ENCODE measurements around the gene OR5V1.
"Not testable (repeated sequence)": the region's sequence is repeated elsewhere in the genome, so short reads cannot be mapped to it uniquely, and the experiment has no call there.

OR5V1 gene

DNA sequence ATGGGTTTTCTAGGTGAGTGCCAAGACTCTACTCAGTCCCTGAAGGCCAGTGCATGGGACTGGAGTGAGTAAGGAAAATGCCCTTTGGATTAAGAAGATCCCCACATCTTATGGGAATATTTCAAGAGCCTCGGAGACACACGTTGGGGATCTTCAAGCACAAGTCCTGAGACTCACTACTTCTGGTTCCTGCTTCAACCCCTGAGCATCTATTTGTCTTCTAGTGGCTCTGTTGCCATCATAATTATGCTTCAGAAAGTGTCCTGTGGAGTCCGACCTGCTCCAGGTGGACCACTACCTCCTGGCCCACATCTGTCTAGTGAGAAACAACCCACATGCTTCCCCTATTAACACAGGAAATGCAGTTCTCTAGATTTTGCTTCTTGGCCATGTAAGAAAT is at the start of gene OR5V1:
Gene OR5V1, minus strand, starts transcription at position 101 of the 400 bp plus-strand sequence. CDS start 12,670 bp downstream, outside the sequence.
- DNase-seq (ENCODE audit: low read depth, low spot score), result no peak

DNA sequence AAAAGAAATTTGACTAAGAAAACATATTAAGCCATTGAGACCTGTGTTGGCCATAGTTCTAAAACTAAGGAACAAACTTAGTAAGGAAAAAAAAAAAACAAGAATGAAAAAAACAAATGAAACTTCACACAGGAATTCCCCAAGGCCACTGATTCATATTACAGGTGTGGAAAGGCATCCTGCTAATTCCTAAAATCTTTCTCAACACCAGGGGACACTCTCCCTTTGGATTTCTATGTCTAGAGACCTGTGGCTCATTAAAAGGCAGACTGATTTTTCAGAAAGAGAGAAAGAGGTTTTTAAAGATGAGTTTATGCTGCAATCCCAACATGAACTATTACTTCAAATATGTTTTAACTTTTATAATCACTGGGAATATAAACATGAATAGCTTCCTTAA is 45.9 kb upstream of the OR5V1 start, which contains the start of gene OR12D1:
Gene OR12D1, plus strand, starts transcription at position 341 of the 400 bp plus-strand sequence.
- no peak for DNase-seq (ENCODE audit: low read depth, low spot score)

DNA sequence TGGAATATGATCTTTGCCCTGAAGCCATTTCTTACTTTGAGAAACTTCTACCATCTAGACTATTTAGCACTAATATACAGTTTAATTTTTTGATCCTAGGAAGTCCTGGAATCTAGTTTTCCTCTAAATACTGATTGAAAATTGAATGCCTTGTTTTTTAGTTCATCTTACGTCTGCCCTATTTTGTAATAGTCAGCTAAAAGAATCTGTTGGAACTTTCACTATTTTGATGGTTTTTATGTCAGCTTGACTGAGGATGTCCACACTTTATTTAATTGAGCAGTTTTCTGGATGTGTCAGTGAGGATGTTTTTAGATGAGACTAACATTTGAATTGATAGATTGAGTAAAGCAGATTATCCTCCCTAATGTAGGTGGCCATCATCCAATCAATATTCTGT is 35.1 kb upstream of the OR5V1 start:
- no peak for DNase-seq (ENCODE audit: low read depth, low spot score)

DNA sequence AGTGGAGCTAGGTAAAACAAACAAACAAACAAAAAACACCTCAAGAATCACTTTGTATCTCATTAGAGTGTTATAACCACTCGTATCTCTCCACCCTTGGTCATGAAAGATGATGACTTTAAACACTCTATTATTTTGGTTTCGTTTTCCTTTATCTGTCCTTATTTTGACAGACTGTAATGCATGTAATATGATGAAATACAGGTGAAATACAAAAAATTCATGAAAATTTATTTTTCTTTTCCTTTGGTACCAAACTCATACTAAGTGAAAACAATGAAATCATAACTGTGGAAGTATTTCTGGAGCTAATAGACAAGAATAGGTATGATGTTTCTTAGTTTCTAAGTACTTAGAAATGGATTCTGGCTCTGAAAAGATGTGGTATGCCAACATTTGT is 30.9 kb upstream of the OR5V1 start:
- no peak for DNase-seq (ENCODE audit: low read depth, low spot score)

- no peak for DNase-seq (ENCODE audit: low read depth, low spot score)
Measured at GRCh38 chr6:29395331-29395730, 26.7 kb upstream of the OR5V1 start, which contains the start of gene OR12D2. OR12D2 (plus strand) TSS chr6:29395631; CDS start chr6:29396700, 1,069 bp downstream.

DNA sequence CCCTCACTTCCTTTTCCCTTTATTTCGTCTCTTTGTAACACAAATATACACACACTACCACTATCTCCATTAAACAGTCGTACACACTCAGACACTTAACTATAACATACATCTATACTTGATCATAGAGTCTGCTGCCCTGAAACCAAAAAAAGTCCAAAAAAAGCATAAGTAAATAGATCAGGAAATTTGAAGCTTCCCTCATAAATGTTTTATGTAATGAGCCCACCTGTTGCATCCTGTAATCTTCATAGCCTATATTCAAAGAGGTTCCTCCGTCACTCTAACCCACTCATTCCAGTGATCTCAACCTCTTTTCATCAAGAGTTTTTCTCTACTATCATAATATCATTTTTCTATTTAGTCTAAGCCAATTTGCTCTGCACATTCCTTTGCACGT is 19.9 kb upstream of the OR5V1 start:
- no peak for DNase-seq (ENCODE audit: low read depth, low spot score)

GRCh38 chr6:29376003-29376402 is 7.3 kb upstream of the OR5V1 start:
- DNase-seq (ENCODE audit: low read depth, low spot score), result no peak

DNA sequence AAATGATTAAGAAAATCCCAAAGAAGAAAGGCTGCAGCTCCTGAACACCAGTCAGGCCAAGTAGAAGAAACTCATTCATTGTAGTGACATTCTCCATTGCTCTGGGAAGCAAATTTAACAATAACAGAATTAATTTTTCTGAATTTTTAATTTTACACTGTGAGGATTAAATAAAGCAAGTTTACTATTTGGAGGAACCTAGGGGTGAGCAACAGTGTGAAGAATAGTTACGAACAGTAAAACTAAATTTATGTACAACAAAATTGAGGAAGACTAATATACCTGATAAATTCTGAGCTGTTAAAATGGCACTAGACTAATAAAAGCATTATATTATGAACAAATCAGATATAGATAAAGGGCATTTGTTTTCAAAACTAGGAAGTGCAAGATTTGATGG is 6.5 kb upstream of the OR5V1 start, which contains the start of gene OR12D3:
Gene OR12D3, minus strand, starts transcription at position 101 of the 400 bp plus-strand sequence. Its CDS starts 4 bp downstream, at position 97.
- DNase-seq (ENCODE audit: low read depth, low spot score), result no peak

DNA sequence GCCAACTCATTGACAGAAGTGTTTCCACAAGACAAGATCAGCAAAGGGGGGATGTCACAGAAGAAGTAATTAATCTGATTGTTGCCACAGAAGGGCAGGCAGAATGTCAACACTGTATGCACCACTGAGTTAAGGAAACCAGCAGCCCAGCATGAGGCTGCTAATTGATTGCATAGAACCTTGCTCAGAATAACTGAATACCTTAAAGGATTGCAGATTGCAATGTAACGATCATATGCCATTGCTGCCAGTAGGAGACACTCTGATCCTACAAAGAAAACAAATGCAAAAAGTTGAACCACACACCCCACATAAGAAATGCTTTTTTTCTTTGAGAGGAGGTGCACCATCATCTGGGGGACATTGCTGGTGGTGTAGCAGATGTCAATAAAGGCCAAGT is 13.1 kb downstream of the OR5V1 start:
- no peak for DNase-seq (ENCODE audit: low read depth, low spot score)

DNA sequence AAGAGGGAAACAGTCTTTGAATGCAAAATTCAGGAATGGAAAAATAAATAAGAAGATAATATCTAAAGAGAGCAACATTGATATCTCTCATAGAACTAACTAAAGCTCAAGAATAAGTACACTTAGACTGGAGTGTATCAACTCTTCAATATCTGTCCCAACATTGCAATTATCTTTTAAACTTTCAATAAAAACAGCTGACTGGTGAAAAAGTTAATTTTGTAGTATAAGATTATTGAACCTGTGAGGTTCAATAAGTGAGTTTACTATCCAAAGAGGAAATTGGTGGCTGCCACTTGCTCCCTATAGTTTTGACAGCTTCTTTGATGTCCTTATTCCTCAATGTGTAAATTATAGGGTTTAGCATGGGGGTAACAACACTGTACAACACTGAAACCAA is 13.7 kb downstream of the OR5V1 start:
- DNase-seq (ENCODE audit: low read depth, low spot score), result no peak

GRCh38 chr6:29349348-29349747 is 19.3 kb downstream of the OR5V1 start:
- DNase-seq (ENCODE audit: low read depth, low spot score), result not testable (repeated sequence)

DNA sequence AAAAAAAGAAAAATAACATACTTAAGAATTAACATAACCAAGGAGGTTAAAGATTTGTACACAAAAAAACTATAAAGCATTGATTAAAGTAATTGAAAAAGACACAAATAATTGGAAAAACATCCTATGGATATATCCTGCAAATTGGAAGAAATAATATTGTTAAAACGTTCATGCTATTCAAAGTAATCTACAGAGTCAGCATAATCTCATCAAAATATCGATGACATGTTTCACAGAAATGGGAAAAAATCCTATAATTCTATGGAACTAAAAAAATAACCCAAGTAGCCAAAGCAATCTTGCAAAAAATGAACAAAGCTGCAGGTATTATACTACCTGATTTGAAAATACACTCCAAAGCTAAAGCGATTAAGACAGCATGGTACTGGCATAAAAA is 23.3 kb downstream of the OR5V1 start:
- no peak for DNase-seq (ENCODE audit: low read depth, low spot score)

GRCh38 chr6:29336269-29336668 is 32.4 kb downstream of the OR5V1 start:
- DNase-seq (ENCODE audit: low read depth, low spot score), result no peak

DNA sequence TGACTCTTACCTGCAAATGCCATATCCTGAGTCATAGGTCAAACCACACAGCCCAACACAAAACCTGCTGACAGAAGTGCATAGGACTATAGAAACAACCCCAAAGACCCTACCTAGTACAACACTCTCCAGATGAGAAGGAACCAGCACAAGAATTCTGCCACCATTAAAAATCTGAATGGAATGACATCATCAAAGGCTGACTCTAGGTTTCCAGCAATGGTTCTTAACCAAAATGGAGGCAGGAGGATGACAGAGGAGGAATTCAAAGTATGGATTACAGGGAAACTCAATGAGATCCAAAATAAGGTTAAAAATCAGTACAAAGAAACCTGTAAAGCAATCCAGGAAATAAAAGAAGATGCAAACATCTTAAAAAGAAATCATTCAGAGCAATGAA is 36.0 kb downstream of the OR5V1 start:
- DNase-seq (ENCODE audit: low read depth, low spot score), result no peak

- DNase-seq (ENCODE audit: low read depth, low spot score), result no peak
Measured at GRCh38 chr6:29325777-29326176, 42.9 kb downstream of the OR5V1 start.

DNA sequence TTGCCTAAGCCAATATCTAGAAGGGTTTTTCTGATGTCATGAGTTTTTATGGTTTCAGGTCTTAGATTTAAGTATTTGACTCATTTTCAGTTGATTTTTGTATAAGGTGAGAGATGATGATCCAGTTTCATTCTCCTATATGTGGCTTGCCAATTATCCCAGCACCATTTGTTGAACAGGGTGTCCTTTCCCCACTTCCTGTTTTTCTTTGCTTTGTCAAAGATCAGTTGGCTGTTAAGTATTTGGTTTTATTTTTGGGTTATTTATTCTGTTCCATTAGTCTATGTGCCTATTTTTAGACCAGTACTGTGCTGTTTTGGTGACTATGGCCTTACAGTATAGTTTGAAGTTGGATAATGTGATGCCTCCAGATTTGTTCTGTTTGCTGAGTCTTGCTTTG is 45.3 kb downstream of the OR5V1 start:
- DNase-seq (ENCODE audit: low read depth, low spot score), result not testable (repeated sequence)

DNA sequence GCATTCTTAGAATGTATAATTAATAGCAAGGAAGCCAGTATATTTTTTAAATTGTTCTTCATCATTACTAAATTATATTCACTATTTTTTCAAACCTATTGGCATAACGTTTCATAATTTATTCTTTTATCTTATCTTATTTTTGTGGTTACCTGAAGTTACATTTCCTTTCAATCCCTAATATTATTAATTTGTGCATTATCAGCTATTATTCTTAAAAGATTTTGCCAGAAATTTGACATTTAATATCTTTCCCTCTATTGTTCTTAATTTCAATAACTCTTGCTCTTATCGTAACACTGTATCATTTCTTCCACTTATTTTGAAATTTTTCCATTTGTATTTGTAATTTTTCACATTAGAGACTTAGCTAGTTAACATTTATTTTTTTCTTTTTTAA is 48.7 kb downstream of the OR5V1 start:
- no peak for DNase-seq (ENCODE audit: low read depth, low spot score)
